HCT116 (cell line): Measurements from ENCODE around the gene COPZ1. TPM values are rescaled to one million over a fixed set of nuclear protein-coding genes. Genes with fewer than 3 reads are reported as not detected.

Experiments used
- ATAC-seq: fragments of 200-7000 bp; cut with Tn5 transposase; 2 replicates; pipeline ENCODE4 v1.9.1; 2020; ENCODE audit warnings: mild to moderate bottlenecking, moderate library complexity
- BruUV-seq: library from RNA; stranded (reverse); fragments of 400-500 nt; replicated peaks from 2 replicates; lab custom pipeline; 2021; lab: Mats Ljungman, UMichigan
- CTCF ChIA-PET: fragments of 300-600 bp; sonication (Branson Sonifier 250); formaldehyde crosslinking; loops from one replicate; lab custom pipeline; 2021; ENCODE audit warnings: antibody characterized with exemption; lab: Charles Lee
- POLR2A ChIA-PET: fragments of 300-600, 350-600 bp; sonication (Branson Sonifier 250); formaldehyde crosslinking; loops from one replicate; lab custom pipeline; 2021; ENCODE audit warnings: antibody characterized with exemption; lab: Charles Lee
- RAD21 ChIA-PET, 2 experiments: fragments of 300-600 bp; sonication (Branson Sonifier 250); formaldehyde crosslinking; loops; one replicate each; lab custom pipeline; 2023; ENCODE audit warnings: low total read pairs in 2 of 2; ENCODE audit not compliant: uncharacterized antibody in 2 of 2, unreplicated experiment in 2 of 2, low non-redundant PET in 1 of 2; lab: Charles Lee
- DNase-seq: peaks from one replicate; pipeline ENCODE4 v3.0.0-alpha.2; 2010; ENCODE audit warnings: low read depth, low spot score
- H2AFZ ChIP-seq: fragments of 200-600 bp; shearing (Covaris generic), sonication (generic); 2 replicates; pipeline ENCODE4 v1.6.1; 2017; ENCODE audit warnings: low read depth, mixed run types, mixed read lengths, antibody characterized with exemption, low read length; ENCODE audit not compliant: poor library complexity, severe bottlenecking
- H3K27ac ChIP-seq: 2 replicates; pipeline ENCODE4 v1.5.1; 2012; ENCODE audit warnings: low read depth, low read length
- H3K27me3 ChIP-seq: fragments of 200-600 bp; sonication (generic); 2 replicates; pipeline ENCODE4 v1.6.1; 2016; ENCODE audit warnings: mixed run types, low read length, mixed read lengths; ENCODE audit not compliant: insufficient read depth
- H3K36me3 ChIP-seq, 2 experiments: fragments of 200-500 bp in 1 of 2; fragments of 200-600 bp in 1 of 2; sonication (Bioruptor generic) in 1 of 2; sonication (generic) in 1 of 2; 2 replicates each; pipeline versions ENCODE4 v1.5.1 to v1.6.1; 2014 to 2016; ENCODE audit warnings: low read length in 2 of 2, inconsistent platforms in 1 of 2, mixed read lengths in 1 of 2, mixed run types in 1 of 2; ENCODE audit not compliant: insufficient read depth in 2 of 2, control insufficient read depth in 1 of 2
- H3K4me1 ChIP-seq, 2 experiments: fragments of 200-600 bp in 1 of 2; sonication (generic) in 1 of 2; 2 replicates each; pipeline versions ENCODE4 v1.5.1 to v1.6.1; 2012 to 2017; ENCODE audit warnings: low read length in 2 of 2, inconsistent platforms in 1 of 2, mild to moderate bottlenecking in 1 of 2, mixed read lengths in 1 of 2, mixed run types in 1 of 2, moderate library complexity in 1 of 2; ENCODE audit not compliant: insufficient read depth in 2 of 2, control insufficient read depth in 1 of 2
- H3K4me2 ChIP-seq: fragments of 200-600 bp; sonication (generic); 2 replicates; pipeline ENCODE4 v1.6.1; 2017; ENCODE audit warnings: mixed run types, low read length, mixed read lengths
- H3K4me3 ChIP-seq, 2 experiments: fragments of 200-600 bp in 1 of 2; sonication (generic) in 1 of 2; replicated peaks in 1 of 2; 2 replicates each; pipeline ENCODE4 v1.5.1; 2011 to 2016; ENCODE audit warnings: low read length in 2 of 2, control low read depth in 1 of 2, low read depth in 1 of 2, mild to moderate bottlenecking in 1 of 2, mixed read lengths in 1 of 2, mixed run types in 1 of 2
- H3K79me2 ChIP-seq: fragments of 200-600 bp; sonication (generic); 2 replicates; pipeline ENCODE4 v1.6.1; 2017; ENCODE audit warnings: mild to moderate bottlenecking, mixed run types, low read length, moderate library complexity, mixed read lengths; ENCODE audit not compliant: insufficient read depth
- H3K9ac ChIP-seq: fragments of 200-600 bp; sonication (generic); 2 replicates; pipeline ENCODE4 v1.6.1; 2016; ENCODE audit warnings: low read length, mixed read lengths
- H3K9me2 ChIP-seq: fragments of 200-600 bp; sonication (generic), shearing (Covaris generic); 2 replicates; pipeline ENCODE4 v1.6.1; 2017; ENCODE audit warnings: mixed run types, mild to moderate bottlenecking, moderate library complexity; ENCODE audit not compliant: insufficient read depth
- H3K9me3 ChIP-seq, 2 experiments: fragments of 200-500 bp in 1 of 2; fragments of 200-600 bp in 1 of 2; sonication (Bioruptor generic) in 1 of 2; sonication (generic) in 1 of 2; 2 replicates each; pipeline ENCODE4 v1.6.1; 2014 to 2017; ENCODE audit warnings: low read length in 2 of 2, mixed read lengths in 2 of 2, inconsistent platforms in 1 of 2, low read depth in 1 of 2, mild to moderate bottlenecking in 1 of 2, mixed run types in 1 of 2, moderate library complexity in 1 of 2; ENCODE audit not compliant: control insufficient read depth in 1 of 2, insufficient read depth in 1 of 2
- H4K20me1 ChIP-seq: fragments of 200-600 bp; sonication (generic), shearing (Covaris generic); 2 replicates; pipeline ENCODE4 v1.6.1; 2017; ENCODE audit warnings: mixed run types, mild to moderate bottlenecking, moderate library complexity; ENCODE audit not compliant: insufficient read depth
- CEBPB ChIP-seq: IDR thresholded peaks from 2 replicates; pipeline ENCODE4 v1.6.1; 2012; ENCODE audit warnings: low read depth
- CTCF ChIP-seq, 3 experiments: fragments of 200-600 bp in 1 of 3; sonication (generic) in 1 of 3; IDR thresholded peaks in 2 of 3; conservative IDR thresholded peaks in 1 of 3; 2 replicates each; pipeline ENCODE4 v1.5.1; 2012 to 2017; ENCODE audit warnings: low read depth in 2 of 3, low read length in 2 of 3, antibody characterized with exemption in 1 of 3, borderline replicate concordance in 1 of 3, control low read depth in 1 of 3, mild to moderate bottlenecking in 1 of 3, mixed read lengths in 1 of 3, mixed run types in 1 of 3, moderate library complexity in 1 of 3; ENCODE audit not compliant: insufficient read depth in 1 of 3
- EGR1 ChIP-seq: IDR thresholded peaks from 2 replicates; pipeline ENCODE4 v1.6.1; 2012; ENCODE audit warnings: low read depth
- ELF1 ChIP-seq: IDR thresholded peaks from 2 replicates; pipeline ENCODE4 v1.6.1; 2012; ENCODE audit warnings: low read depth, borderline replicate concordance
- EZH2 ChIP-seq: fragments of 200-600 bp; sonication (generic); IDR thresholded peaks from 2 replicates; pipeline ENCODE4 v1.6.1; 2017; ENCODE audit warnings: antibody characterized with exemption, mixed run types
- EZH2phosphoT487 ChIP-seq: fragments of 200-600 bp; IDR thresholded peaks from 2 replicates; pipeline ENCODE4 v1.6.1; 2018; ENCODE audit warnings: antibody characterized with exemption, borderline replicate concordance
- FOSL1 ChIP-seq: IDR thresholded peaks from 2 replicates; pipeline ENCODE4 v1.6.1; 2012; ENCODE audit warnings: low read depth
- JUND ChIP-seq: IDR thresholded peaks from 2 replicates; pipeline ENCODE4 v1.6.1; 2012
- POLR2A ChIP-seq: IDR thresholded peaks from 2 replicates; pipeline ENCODE4 v1.7.0; 2011; ENCODE audit warnings: borderline replicate concordance; ENCODE audit not compliant: insufficient read depth, insufficient read length; ENCODE audit errors: extremely low read depth
- POLR2AphosphoS5 ChIP-seq: IDR thresholded peaks from 2 replicates; pipeline ENCODE4 v1.6.1; 2011; ENCODE audit warnings: mild to moderate bottlenecking, low read depth, low read length, moderate library complexity
- REST ChIP-seq: IDR thresholded peaks from 2 replicates; pipeline ENCODE4 v1.6.1; 2012; ENCODE audit warnings: low read depth
- SRF ChIP-seq: IDR thresholded peaks from 2 replicates; pipeline ENCODE4 v1.6.1; 2012; ENCODE audit warnings: low read depth
- YY1 ChIP-seq: IDR thresholded peaks from 2 replicates; pipeline ENCODE4 v1.6.1; 2011; ENCODE audit warnings: low read length, low read depth, moderate library complexity, mild to moderate bottlenecking; ENCODE audit not compliant: insufficient replicate concordance; ENCODE audit errors: extremely low read depth
- ZFX ChIP-seq: fragments of 450-650 bp; IDR thresholded peaks from 2 replicates; pipeline ENCODE4 v1.6.1; 2017
- ZNF274 ChIP-seq: fragments of 200-500 bp; sonication (Bioruptor generic); IDR thresholded peaks from 2 replicates; pipeline ENCODE4 v1.6.1; 2014; ENCODE audit warnings: mild to moderate bottlenecking, low read depth, low read length, inconsistent platforms
- intact Hi-C: fragments of 100-400 bp; cut with micrococcal nuclease; formaldehyde crosslinking; loops from 2 replicates; pipeline ENCODE4 v1.10.0; 2022
- total RNA-seq: library from RNA; stranded (reverse); gene quantifications from one replicate; pipeline ENCODE4 v1.2.1, GENCODE V29; 2021; ENCODE audit not compliant: unreplicated experiment
- TF ChIP-seq, protein P1 (sequence below): IDR thresholded peaks from 2 replicates; pipeline ENCODE4 v1.6.1; 2012

Gene COPZ1
- total RNA-seq, 1 experiment from 2014 or later, result 191 TPM

DNA sequence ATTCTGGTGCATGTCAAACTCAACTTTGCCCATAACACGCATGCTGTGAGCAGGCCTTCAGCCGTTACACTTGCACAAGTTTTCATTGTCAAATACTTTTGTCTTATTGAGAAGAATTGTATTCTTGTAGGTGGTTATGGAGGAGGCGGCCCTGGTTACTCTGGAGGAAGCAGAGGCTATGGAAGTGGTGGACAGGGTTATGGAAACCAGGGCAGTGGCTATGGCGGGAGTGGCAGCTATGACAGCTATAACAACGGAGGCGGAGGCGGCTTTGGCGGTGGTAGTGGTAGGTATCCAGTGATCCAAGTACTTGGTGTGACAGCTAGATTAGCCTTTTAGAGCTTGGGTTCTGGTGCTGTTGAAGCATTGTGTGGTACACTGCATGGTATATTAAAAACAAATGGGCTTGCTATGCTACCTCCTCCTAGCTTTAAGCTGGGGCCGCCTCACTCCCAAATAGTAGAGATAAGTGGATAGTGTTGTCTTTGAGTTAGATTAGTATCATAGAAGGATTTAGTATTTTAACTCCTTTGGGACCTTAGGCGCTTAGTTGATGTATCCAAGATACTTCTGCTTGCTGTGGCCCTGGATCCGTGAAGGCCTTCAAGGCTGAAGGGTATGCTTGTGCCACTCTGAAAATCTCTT is 41.9 kb upstream of the COPZ1 start:
- Histone ChIP-seq H3K36me3 (peaks cover 42 to 71% of the 10 kb centered on the region in 2 experiments), H3K4me1 (peaks cover 13 to 68% of the 10 kb centered on the region in 2 experiments), H3K9me3 (no peaks in the 10 kb centered on the region), H3K9me2 (no peaks in the 10 kb centered on the region), H3K4me2 (peak overlapping the region; percentile 88), H2AFZ (no peak overlapping the region), H3K27me3 (no peaks in the 10 kb centered on the region), H3K9ac (peak overlapping the region; percentile 97), H4K20me1 (peaks cover 52% of the 10 kb centered on the region), H3K79me2 (peaks cover 72% of the 10 kb centered on the region), H3K27ac (no peak overlapping the region), H3K4me3 (peak overlapping the region in 1 of 2 experiments; percentile 81; a peak in 2 of 4 replicates)
- DNase-seq (no peak), ATAC-seq (no peak)
- intact Hi-C loops, result no loop called here
- ChIA-PET CTCF (interaction anchor here (0.8 kb wide), 1 partner anchor 11 kb away, joined by 3 read pairs; no protein-coding TSS in a partner anchor), RAD21 (interaction anchor here in 1 of 2 experiments (0.7 kb wide), 1 partner anchor 672 kb away, joined by 3 read pairs; no protein-coding TSS in a partner anchor), POLR2A (interaction anchor here (1.1 to 1.7 kb wide), 2 partner anchors 42 to 76 kb away, joined by 3 to 4 read pairs; partner anchors contain the start of gene COPZ1)
- BruUV-seq, result no TSS peak
- TF ChIP-seq CTCF (IDR thresholded peaks at IDR 0.05 in 2 of 3, conservative IDR thresholded peaks at IDR 0.05 in 1 of 3; ENCODE audit: borderline replicate concordance in 1 of 3, insufficient read depth in 1 of 3, low read depth in 2 of 3, low read length in 2 of 3) (no peak), REST (no peak), ELF1 (no peak), EZH2phosphoT487 (no peak), EGR1 (no peak), EZH2 (no peak), FOSL1 (no peak), POLR2A (no peak), ZNF274 (no peak), ZFX (no peak), POLR2AphosphoS5 (no peak; the same call in none of the 2 replicates), JUND (no peak), SRF (no peak), CEBPB (no peak), YY1 (no peak)
- TF ChIP-seq, protein P1, sequence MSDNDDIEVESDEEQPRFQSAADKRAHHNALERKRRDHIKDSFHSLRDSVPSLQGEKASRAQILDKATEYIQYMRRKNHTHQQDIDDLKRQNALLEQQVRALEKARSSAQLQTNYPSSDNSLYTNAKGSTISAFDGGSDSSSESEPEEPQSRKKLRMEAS, result no peak
